Erythroblast (primary cell): ENCODE results near the gene HOXC10.

ENCODE experiments used
- GATA1 ChIP-seq: IDR thresholded peaks from 2 replicates; pipeline ENCODE4 v1.6.1; 2011; ENCODE audit warnings: low read depth, mild to moderate bottlenecking, control low read depth, low read length, moderate library complexity
- POLR2A ChIP-seq: IDR thresholded peaks from 2 replicates; pipeline ENCODE4 v1.6.1; 2011; ENCODE audit warnings: mild to moderate bottlenecking, low read length

DNA sequence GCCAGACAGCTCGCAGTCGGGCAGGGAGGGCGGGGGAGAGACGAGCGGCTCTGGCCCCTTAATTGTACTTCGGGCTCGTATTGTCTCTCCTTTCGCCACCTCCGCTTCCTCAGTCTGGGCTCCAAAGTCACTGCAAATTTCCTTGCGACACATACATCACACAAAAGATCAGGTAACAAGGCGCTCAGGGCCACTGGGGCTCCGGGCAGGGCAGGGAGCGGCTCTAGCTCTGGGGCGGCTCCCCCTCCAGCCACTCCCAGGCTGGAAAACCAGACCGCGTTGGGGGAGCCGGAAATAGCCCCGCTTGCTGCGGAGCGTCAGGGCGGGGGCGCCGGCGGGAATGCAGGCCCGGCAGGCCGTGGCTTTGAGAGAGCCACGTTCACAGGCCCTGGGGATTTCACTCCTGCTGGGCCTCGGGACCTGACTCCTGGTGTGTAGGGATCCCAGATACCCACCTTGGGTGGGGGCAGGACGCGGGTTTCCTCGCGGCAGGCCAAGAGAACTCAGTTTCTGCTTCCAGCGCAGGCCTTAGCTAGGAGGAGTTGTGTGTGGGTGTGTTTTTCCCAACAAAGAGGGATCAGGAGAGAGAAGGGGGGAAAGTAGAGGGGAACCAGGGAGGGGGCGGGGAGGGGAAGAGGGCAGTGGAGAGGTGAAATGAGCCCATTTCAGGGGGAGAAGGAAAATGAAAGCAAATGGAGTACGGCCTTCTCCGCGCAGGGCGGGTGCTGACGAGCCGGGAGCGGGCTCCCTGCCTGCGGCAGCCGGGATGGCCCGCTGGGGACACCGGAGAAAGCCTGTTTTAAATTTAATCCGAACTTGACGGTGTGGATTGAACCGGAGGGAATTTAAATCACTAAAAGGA lies 10.7 kb downstream of the HOXC10 start:
- TF ChIP-seq POLR2A (no peak), GATA1 (no peak)
